ES-I3 (cell line): Measurements from ENCODE around the gene SLC17A5.
"Not testable (repeated sequence)": the region's sequence is repeated elsewhere in the genome, so short reads cannot be mapped to it uniquely, and the experiment has no call there.

Experiments
- H3K36me3 ChIP-seq: 2 replicates; pipeline ENCODE4 v1.6.1; 2013; ENCODE audit warnings: mild to moderate bottlenecking, low read length, control low read depth, moderate library complexity; ENCODE audit not compliant: insufficient read depth
- H3K4me1 ChIP-seq: 2 replicates; pipeline ENCODE4 v1.6.1; 2013; ENCODE audit warnings: mild to moderate bottlenecking, control low read depth, low read length; ENCODE audit not compliant: insufficient read depth
- H3K9ac ChIP-seq: 2 replicates; pipeline ENCODE4 v1.6.1; 2013; ENCODE audit warnings: low read depth, mild to moderate bottlenecking, low read length, moderate library complexity
- H3K9me3 ChIP-seq: 2 replicates; pipeline ENCODE4 v1.6.1; 2013; ENCODE audit warnings: mild to moderate bottlenecking, low read length, moderate library complexity; ENCODE audit not compliant: control insufficient read depth, insufficient read depth

Gene SLC17A5

DNA sequence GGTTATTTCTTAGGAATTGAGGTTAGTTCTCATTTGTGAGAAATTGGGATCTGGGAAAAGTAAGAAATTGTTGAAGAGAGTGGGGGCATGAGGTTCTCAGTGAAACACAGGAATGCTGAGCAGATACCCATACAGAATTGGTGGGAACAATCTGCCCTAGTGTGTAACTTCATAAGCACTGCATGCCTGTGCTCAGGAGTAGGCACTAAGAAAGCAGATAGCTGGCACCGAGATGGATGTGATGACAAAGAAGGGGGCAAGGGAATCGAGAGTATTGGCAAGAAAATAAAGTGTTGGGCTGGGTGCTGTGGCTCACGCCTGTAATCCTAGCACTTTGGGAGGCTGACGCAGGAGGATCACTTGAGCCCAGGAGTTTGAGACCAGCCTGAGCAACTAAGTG is 4.0 kb downstream of the SLC17A5 start:
- Histone ChIP-seq H3K9me3 (no peaks in the 10 kb centered on the region), H3K9ac (no peak overlapping the region), H3K4me1 (no peaks in the 10 kb centered on the region), H3K36me3 (no peaks in the 10 kb centered on the region)

DNA sequence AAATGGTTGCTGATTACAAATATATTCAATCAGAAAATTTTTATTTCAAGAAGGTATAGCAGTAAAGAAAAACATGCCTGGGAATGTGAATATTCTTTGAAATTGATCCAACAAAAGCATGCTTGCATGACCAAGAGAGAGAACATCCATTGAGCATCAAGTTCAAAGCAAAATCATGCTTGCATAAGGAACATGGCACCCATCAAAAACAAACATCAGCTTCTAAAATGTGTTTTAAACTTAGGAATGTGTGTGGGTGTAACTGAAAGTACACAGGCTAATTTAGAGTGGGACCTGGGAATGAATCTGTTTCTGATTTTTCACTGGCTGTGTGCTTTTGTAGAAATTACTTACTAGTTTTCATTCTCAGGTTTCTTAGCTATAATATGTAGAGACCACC is 5.6 kb downstream of the SLC17A5 start:
- no peaks in the 10 kb centered on the region for H3K36me3 ChIP-seq
- no peaks in the 10 kb centered on the region for H3K4me1 ChIP-seq
- no peak overlapping the region for H3K9ac ChIP-seq
- H3K9me3 ChIP-seq, result no peaks in the 10 kb centered on the region

DNA sequence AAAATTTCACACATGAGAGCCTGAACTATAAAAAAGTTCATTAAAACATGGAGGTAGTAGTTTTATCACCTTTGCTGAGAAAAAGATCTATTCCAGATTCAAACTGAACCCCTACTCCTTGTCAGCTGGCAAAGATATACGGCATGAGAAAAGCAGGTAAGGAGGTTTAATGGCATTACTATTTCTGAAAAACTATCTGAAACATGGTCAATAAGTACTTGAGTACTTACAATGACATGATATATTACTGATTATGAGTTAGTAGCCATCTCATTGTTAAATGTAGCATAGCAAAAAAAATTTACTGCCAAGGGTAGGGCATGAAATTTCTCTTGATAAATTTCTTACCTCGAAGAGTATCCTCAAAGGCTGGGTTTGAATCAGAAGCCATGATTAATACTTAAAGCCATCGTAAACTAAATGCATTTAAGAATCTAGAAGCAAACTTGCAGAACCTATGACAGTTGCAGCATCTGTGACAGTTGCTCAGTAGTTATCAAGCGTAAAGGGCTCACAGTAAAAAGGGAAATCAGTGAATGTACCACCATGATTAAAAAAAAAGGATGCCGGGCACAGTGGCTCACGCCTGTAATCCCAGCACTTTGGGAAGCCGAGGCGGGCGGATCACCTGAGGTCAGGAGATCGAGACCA is 8.7 kb downstream of the SLC17A5 start:
- Histone ChIP-seq H3K4me1 (no peaks in the 10 kb centered on the region), H3K9ac (peak overlapping the region; percentile 54; the same call in 1 of the 2 replicates), H3K9me3 (no peaks in the 10 kb centered on the region), H3K36me3 (no peaks in the 10 kb centered on the region)

DNA sequence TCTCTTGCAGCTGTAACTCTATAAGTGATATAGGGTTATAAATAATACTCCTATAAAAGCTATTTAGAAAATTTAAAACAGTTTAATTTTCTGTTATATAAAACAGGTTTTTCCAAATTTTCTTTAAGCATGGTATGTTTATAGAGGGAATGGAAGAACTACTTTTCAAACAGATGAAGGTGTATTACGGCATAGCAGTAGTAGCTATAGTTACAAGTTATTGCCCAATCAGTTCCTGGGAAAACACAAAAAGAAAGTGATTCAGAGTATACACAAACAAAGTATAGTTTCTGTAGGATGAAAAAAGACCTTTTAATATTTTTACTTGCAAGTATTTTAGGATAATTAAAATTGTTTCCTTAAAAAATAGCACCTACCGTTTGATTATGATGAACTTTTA is 9.8 kb downstream of the SLC17A5 start:
- Histone ChIP-seq H3K36me3 (no peaks in the 10 kb centered on the region), H3K9me3 (no peaks in the 10 kb centered on the region), H3K4me1 (no peaks in the 10 kb centered on the region), H3K9ac (no peak overlapping the region)

DNA sequence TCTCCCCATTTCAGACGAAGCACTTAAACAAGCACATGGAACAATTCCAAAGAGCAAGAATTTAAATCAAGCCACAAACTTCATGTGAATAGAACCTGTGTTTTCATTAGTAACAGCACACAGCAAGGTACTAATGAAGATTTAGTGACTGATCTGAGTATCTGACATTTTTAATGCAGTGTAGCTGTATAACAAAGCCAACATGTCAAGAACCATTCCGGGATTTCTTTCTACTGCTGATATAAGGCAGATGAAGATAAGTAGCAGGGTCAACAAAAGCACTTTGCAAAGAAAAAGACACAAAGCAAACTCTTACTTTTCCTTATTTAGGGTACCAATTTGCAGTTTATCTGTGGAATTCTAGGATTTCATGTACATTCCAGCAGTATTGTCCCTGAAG is 11.3 kb downstream of the SLC17A5 start:
- Histone ChIP-seq H3K4me1 (no peaks in the 10 kb centered on the region), H3K9ac (no peak overlapping the region), H3K9me3 (no peaks in the 10 kb centered on the region), H3K36me3 (no peaks in the 10 kb centered on the region)

DNA sequence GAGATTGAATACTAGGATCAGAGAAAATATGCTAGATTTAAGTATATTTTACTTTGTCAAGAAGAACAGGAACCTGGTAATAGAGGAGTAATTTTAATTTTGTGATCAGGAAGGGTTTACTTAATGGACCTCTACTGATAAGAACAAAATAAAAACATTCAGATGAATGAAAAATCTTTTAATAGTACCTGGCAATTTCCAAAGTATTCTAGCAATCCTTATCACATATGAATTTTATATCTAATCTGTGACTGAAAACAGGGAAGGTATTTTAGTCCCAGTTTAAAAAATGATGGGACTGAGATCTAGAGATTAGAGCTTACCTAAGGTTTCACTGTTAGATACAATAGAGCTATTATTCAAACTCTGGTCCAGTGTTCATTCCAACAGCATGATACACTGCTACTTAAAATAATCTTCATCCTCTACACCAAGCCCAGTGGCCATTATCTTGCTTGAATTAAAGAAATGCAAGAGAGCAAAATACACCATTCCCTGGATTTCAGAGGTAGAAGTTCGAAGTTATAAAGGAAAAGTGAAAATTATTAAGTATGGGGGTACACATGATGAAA is 13.5 kb downstream of the SLC17A5 start:
- Histone ChIP-seq H3K4me1 (no peaks in the 10 kb centered on the region), H3K9me3 (no peaks in the 10 kb centered on the region), H3K9ac (no peak overlapping the region), H3K36me3 (no peaks in the 10 kb centered on the region; the same call in 1 of the 2 replicates)

DNA sequence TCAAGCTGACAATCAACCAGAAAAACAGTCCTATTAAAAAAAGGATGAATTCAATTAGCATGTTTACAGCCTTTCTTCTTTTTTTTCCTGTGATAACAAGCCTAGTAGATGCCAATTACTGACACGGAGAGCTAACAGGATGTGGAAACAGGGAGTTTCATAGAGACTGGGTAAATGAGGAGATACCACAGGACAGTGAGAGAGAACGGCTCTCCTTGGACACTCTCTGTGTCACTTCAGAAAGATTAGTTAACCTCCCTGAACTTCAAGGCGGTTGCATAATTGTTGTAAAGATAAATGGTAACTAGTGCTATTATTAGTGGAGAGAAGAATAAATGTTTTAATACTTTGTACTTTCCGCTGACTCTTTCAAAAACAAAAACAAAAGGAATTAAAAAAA is 14.8 kb downstream of the SLC17A5 start:
- H3K9ac ChIP-seq, result no peak overlapping the region
- H3K9me3 ChIP-seq, result no peaks in the 10 kb centered on the region
- H3K36me3 ChIP-seq, result no peaks in the 10 kb centered on the region; the same call in 1 of the 2 replicates
- no peaks in the 10 kb centered on the region for H3K4me1 ChIP-seq

DNA sequence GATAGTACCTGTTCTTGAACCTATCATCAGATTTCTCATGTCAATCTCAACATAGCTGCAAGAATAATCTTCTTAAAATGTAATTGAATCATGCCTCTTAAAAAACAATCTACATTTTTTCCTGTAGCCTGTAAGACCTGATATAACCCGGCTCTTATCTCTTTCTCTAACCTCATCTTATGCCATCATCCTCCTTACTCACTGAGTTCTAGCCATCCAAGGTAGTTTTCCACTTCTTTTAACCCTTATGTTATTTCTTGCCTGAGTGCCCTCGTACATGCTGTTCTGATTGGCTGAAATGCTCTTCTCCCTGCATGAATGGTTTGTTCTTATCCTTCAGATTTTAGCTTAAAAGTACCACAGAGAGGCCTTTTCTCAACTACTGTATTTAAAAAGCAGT is 16.4 kb downstream of the SLC17A5 start:
- Histone ChIP-seq H3K4me1 (no peaks in the 10 kb centered on the region), H3K9me3 (no peaks in the 10 kb centered on the region), H3K36me3 (no peaks in the 10 kb centered on the region; the same call in 1 of the 2 replicates), H3K9ac (no peak overlapping the region)

DNA sequence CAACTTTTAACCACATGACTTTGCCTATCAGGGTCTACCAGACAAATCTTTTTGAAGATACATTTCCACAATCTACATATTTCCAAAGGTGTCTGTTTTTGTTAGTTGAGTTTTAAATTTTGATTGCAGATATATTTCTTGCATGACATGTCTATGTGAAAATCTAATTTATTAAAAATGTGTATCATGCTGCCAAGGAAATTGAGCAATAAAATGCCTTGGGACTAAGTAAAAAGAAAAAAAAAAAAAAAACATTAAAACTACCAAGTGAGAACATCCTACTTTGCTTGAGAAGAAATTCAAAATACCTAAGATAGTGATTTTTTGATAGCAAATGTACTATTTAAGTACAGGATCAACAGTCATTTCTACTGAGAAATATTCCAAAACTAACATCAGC is 17.7 kb downstream of the SLC17A5 start:
- Histone ChIP-seq H3K9ac (no peak overlapping the region), H3K4me1 (no peaks in the 10 kb centered on the region), H3K36me3 (peaks cover 9% of the 10 kb centered on the region), H3K9me3 (no peaks in the 10 kb centered on the region)

DNA sequence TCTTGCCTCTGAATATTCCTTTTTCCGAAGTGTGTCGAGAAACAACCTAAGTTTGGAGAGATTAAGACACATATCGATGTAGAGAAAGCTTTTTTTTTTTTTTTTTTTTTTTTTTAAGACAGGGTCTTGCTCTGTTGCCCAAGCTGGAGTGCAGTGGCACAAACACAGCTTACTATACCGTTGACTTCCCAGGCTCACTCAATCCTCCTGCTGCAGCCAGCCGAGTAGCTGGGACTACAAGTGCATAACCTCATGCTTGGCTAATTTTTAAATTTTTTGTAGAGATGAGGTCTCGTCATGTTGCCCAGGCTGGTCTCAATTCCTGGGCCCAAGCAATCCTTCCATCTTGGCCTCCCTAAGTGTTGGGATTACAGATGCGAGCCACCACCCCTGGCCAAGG is 21.4 kb downstream of the SLC17A5 start:
- no peaks in the 10 kb centered on the region for H3K9me3 ChIP-seq
- H3K36me3 ChIP-seq, result peaks cover 9% of the 10 kb centered on the region

DNA sequence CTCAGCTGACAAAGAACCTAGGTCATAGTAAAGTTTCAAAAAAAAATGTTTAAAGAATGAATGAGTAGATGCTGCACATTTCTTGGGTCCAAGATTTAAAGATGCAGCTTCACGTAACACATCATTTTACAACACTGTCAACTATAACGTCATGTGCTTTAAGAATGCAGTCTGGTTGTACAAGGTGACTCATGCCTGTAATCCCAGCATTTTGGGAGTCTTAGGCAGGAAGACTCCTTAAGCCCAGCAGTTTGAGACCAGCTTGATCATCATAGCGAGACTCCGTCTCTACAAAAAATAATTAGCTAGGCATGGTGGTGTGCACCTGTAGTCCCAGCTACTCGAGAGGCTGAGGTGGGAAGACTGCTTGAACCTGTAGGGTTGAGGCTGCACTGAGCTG is 21.9 kb downstream of the SLC17A5 start:
- no peaks in the 10 kb centered on the region for H3K4me1 ChIP-seq
- H3K36me3 ChIP-seq, result peaks cover 9% of the 10 kb centered on the region
- H3K9me3 ChIP-seq, result no peaks in the 10 kb centered on the region
- H3K9ac ChIP-seq, result no peak overlapping the region

More for the DNA sequence above, 21.4 kb downstream of the SLC17A5 start:
- Histone ChIP-seq H3K4me1 (no peaks in the 10 kb centered on the region), H3K9ac (no peak overlapping the region)

DNA sequence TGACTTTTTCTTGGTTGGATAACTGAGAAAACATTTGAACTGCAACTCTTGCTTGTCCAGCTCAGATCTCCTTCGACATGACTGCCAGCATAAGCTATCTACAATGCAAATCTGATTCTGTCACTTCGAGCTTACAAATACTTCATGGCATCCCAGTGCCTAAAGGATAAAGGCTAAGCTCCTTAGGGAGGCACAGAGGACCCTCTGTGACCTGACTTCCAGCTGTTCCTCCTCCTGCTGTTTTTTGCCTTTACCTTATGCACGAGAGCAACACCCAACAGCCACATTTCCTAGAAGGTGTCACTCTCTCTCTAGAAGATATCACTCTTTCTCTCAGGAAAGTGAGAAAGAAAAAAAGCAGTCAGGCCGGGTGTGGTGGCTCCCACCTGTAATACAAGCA is 23.4 kb downstream of the SLC17A5 start:
- peaks cover 9% of the 10 kb centered on the region for H3K36me3 ChIP-seq
- H3K9me3 ChIP-seq, result no peaks in the 10 kb centered on the region
- no peaks in the 10 kb centered on the region for H3K4me1 ChIP-seq
- no peak overlapping the region for H3K9ac ChIP-seq

DNA sequence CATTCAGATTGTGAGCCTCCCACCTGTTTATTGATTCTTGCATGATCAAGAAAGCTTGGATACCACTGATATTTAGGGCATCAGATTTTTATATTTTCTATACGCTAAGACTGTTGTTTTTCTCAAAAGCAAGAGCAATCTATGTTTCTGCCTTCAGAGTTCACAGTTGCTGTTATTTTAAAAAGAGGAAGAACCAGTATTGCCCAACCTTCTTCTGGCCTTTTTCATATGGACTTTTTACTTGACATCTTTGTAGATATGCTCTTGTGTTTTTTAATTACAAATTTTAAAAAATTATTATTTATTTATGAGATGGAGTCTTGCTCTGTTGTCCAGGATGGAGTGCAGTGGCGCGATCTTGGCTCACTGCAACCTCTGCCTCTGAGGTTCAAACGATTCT is 28.9 kb downstream of the SLC17A5 start:
- Histone ChIP-seq H3K9ac (no peak overlapping the region), H3K4me1 (no peaks in the 10 kb centered on the region), H3K36me3 (no peaks in the 10 kb centered on the region; the same call in 1 of the 2 replicates)

DNA sequence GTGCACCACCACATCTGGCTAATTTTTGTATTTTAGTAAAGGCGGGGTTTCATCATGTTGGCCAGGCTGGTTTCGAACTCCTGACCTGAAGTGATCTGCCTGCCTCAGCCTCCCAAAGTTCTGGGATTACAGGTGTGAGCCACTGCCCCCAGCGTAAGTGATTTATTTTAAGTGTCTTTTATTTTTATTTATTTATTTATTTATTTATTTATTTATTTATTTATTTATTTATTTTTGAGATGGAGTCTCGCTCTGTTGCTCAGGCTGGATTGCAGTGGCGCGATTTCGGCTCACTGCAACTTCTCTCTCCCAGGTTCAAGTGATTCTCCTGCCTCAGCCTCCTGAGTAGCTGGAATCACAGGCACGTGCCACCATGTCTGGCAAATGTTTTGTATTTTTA is 30.3 kb downstream of the SLC17A5 start:
- H3K4me1 ChIP-seq, H3K36me3 ChIP-seq, H3K9ac ChIP-seq, H3K9me3 ChIP-seq: not testable (repeated sequence)

More for the DNA sequence above, 28.9 kb downstream of the SLC17A5 start:
- no peaks in the 10 kb centered on the region for H3K9me3 ChIP-seq

DNA sequence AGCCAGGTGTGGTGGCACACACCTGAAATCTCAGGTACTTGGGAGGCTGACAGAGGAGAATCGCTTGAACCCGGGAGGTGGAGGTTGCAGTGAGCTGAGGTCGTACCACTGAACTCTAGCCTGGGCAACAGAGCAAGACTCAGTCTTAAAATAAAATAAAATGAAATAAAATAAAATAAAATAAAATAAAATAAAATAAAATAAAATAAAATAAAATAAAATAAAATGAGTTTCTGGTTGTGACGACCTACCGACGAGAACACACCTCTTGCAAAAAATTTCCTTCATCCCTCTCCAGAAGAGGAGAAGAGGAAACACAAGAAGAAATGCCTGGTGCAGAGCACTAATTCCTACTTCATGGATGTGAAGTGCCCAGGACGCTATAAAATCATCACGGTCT is 35.7 kb downstream of the SLC17A5 start:
- H3K9ac ChIP-seq, H3K9me3 ChIP-seq, H3K4me1 ChIP-seq, H3K36me3 ChIP-seq: not testable (repeated sequence)
